ENCODE results near the gene GMDS. TPM values are rescaled to one million over a fixed set of nuclear protein-coding genes. Genes with fewer than 3 reads are reported as not detected.

The GMDS gene
- total and polyA plus RNA-seq, 4 donors, result 7.3 to 28.3 (median 16.1) TPM

GRCh38 chr6:2266841-2267240, 21.4 kb upstream of the GMDS start:
- H3K27ac ChIP-seq (ENCODE audit: low read depth in 1 of 2, low read length in 1 of 2), result no peak overlapping the region
- ATAC-seq (ENCODE audit: insufficient read depth, low FRiP score), result no peak
- WGBS, 2 donors, result 96 to 98% methylated on average over 1 of the region's 1 CpG
- DNase-seq, result no peak
- H3K4me3 ChIP-seq, result no peak overlapping the region
- no peaks in the 10 kb centered on the region for H3K4me1 ChIP-seq (ENCODE audit: control insufficient read depth in 5 of 5, insufficient read depth in 5 of 5, low read length in 5 of 5)
- no peaks in the 10 kb centered on the region for H3K27me3 ChIP-seq (ENCODE audit: control insufficient read depth in 3 of 3, insufficient read depth in 3 of 3, low read length in 2 of 3)
- H3K9ac ChIP-seq (ENCODE audit: insufficient read depth in 1 of 2, low read length in 2 of 2), result no peak overlapping the region
- H3K36me3 ChIP-seq (ENCODE audit: control insufficient read depth in 4 of 4, insufficient read depth in 4 of 4, low read length in 4 of 4), result peaks cover 4 to 17% (median 8%) of the 10 kb centered on the region in 4 donors
- no peak for TF ChIP-seq CTCF (IDR thresholded peaks at IDR 0.05; ENCODE audit: control extremely low read depth, extremely low read depth)
- peaks cover 0 to 2% (median 0%) of the 10 kb centered on the region in 4 donors for H3K9me3 ChIP-seq (ENCODE audit: control insufficient read depth in 4 of 4, insufficient read depth in 3 of 4, low read length in 3 of 4)

- 74 to 81% methylated on average over 3 of the region's 3 CpGs for WGBS, 2 donors
- no peak for ATAC-seq (ENCODE audit: insufficient read depth, low FRiP score)
- Histone ChIP-seq H3K27ac (ENCODE audit: low read depth in 1 of 2, low read length in 1 of 2) (no peak overlapping the region), H3K9ac (ENCODE audit: insufficient read depth in 1 of 2, low read length in 2 of 2) (no peak overlapping the region), H3K36me3 (ENCODE audit: control insufficient read depth in 4 of 4, insufficient read depth in 4 of 4, low read length in 4 of 4) (peaks cover 4 to 16% (median 7%) of the 10 kb centered on the region in 4 donors), H3K4me1 (ENCODE audit: control insufficient read depth in 5 of 5, insufficient read depth in 5 of 5, low read length in 5 of 5) (no peaks in the 10 kb centered on the region), H3K4me3 (no peak overlapping the region), H3K27me3 (ENCODE audit: control insufficient read depth in 3 of 3, insufficient read depth in 3 of 3, low read length in 2 of 3) (no peaks in the 10 kb centered on the region), H3K9me3 (ENCODE audit: control insufficient read depth in 4 of 4, insufficient read depth in 3 of 4, low read length in 3 of 4) (peaks cover 0 to 2% (median 0%) of the 10 kb centered on the region in 4 donors)
- DNase-seq, result no peak
- TF ChIP-seq CTCF (IDR thresholded peaks at IDR 0.05; ENCODE audit: control extremely low read depth, extremely low read depth), result no peak
These were observed 20.8 kb upstream of the GMDS start for GRCh38 chr6:2266031-2266795.

GRCh38 chr6:2264932-2265331, 19.5 kb upstream of the GMDS start:
- no peak for TF ChIP-seq CTCF (IDR thresholded peaks at IDR 0.05; ENCODE audit: control extremely low read depth, extremely low read depth)
- no peak overlapping the region for H3K9ac ChIP-seq (ENCODE audit: insufficient read depth in 1 of 2, low read length in 2 of 2)
- no peaks in the 10 kb centered on the region for H3K27me3 ChIP-seq (ENCODE audit: control insufficient read depth in 3 of 3, insufficient read depth in 3 of 3, low read length in 2 of 3)
- ATAC-seq (ENCODE audit: insufficient read depth, low FRiP score) (no peak), DNase-seq (no peak)
- WGBS, 2 donors, result 97 to 100% methylated on average over 2 of the region's 2 CpGs
- H3K9me3 ChIP-seq (ENCODE audit: control insufficient read depth in 4 of 4, insufficient read depth in 3 of 4, low read length in 3 of 4), result peaks cover 0 to 2% (median 0%) of the 10 kb centered on the region in 4 donors
- H3K4me3 ChIP-seq, result no peak overlapping the region
- no peaks in the 10 kb centered on the region for H3K4me1 ChIP-seq (ENCODE audit: control insufficient read depth in 5 of 5, insufficient read depth in 5 of 5, low read length in 5 of 5)
- H3K36me3 ChIP-seq (ENCODE audit: control insufficient read depth in 4 of 4, insufficient read depth in 4 of 4, low read length in 4 of 4), result peaks cover 0 to 14% (median 5%) of the 10 kb centered on the region in 4 donors
- no peak overlapping the region for H3K27ac ChIP-seq (ENCODE audit: low read depth in 1 of 2, low read length in 1 of 2)

Measured in lung (tissue), 12 donors.